AG09319 (cell line): ENCODE data around the gene SCIN.
"Not testable (repeated sequence)": the region's sequence is repeated elsewhere in the genome, so short reads cannot be mapped to it uniquely, and the experiment has no call there.

ENCODE experiments used
- DNase-seq: peaks from one replicate; pipeline ENCODE4 v3.0.0-alpha.2; 2010; ENCODE audit warnings: low read depth; ENCODE audit errors: extremely low read depth
- TF ChIP-seq, protein P1 (sequence below): IDR thresholded peaks from 2 replicates; pipeline ENCODE4 v1.5.1; 2011; ENCODE audit warnings: low read depth, mild to moderate bottlenecking, inconsistent platforms, low read length, moderate library complexity

SCIN gene

DNA sequence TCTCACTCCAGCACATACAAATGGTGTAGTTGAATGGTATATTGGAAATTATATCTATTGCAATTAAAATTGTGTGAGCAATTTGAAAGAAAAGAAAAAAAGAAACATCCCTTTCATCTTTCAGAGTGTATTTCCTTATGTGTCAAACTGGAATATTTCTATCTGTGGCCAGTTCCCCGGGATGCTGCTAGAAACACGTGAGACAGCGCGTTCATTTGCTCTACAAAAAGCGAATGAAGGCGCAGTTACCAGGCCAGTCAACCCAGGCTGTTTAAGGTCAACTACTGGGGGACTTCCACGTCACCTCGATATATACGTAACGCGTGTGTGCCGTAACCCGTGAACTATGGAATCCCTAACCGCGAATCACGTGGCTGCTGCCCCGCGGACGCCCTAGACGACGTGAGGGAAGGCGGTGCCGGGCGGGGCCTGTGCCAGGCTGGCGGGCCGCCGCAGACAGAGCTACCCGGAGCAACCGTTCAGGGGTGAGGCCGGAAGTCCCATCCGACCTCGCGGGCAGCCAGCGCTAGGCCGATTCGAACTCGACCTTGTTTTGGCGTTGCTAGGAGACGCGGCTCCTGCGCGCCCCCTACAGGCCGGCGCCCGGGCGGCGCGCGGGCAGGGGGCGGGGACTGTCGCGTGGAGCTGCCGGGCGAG, 115.8 kb downstream of the SCIN start:
- DNase-seq, result peak; percentile 69
- TF ChIP-seq, protein P1, sequence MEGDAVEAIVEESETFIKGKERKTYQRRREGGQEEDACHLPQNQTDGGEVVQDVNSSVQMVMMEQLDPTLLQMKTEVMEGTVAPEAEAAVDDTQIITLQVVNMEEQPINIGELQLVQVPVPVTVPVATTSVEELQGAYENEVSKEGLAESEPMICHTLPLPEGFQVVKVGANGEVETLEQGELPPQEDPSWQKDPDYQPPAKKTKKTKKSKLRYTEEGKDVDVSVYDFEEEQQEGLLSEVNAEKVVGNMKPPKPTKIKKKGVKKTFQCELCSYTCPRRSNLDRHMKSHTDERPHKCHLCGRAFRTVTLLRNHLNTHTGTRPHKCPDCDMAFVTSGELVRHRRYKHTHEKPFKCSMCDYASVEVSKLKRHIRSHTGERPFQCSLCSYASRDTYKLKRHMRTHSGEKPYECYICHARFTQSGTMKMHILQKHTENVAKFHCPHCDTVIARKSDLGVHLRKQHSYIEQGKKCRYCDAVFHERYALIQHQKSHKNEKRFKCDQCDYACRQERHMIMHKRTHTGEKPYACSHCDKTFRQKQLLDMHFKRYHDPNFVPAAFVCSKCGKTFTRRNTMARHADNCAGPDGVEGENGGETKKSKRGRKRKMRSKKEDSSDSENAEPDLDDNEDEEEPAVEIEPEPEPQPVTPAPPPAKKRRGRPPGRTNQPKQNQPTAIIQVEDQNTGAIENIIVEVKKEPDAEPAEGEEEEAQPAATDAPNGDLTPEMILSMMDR, result peak; percentile 53

DNA sequence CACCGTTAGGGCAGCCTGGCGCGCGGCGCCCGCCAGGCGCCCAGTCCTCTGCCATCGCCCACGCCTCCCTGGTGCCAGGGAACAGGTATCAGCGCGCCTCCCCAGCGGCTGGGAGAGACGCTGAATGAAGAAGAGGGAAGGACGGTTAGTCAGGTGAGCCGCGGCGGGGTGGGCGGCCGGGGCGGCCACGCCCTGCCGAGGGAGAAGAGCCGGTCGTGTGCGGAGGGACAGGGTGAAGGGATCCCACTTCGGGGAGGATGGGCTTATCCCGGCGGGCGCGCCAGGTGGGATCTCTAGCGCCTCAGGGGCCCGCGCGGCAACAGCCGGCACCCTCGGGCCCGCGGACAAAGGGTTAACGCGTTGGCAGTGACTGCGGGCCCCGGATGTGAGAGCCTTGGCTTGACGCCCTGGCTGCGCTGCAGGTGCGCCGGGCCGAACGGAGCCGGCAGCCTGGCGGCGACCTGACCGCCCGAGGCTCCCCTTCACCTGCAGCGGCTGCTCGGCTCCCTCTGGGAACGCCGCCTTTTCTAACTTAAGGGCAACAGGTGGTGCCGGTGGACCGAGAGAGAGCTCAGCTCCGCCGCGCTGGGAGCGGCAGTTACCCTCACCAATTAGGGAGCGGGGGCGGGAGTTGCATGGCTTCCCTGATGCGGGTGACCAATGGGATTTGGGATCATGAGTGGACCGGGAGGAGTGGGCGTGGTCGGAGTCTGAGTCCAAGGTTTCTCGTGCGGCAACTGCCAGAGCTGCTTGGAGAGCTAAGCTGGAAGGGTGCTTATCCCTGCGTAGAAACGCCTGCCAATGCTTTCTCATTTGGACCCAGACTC, 116.6 kb downstream of the SCIN start, which contains the start of gene ARL4A:
ARL4A (plus strand) TSS at position 743 of the 827 bp plus-strand sequence. CDS start 622 bp downstream, outside the sequence.
- DNase-seq, result peak; percentile 94
- TF ChIP-seq, protein P1, result peak; percentile 50

DNA sequence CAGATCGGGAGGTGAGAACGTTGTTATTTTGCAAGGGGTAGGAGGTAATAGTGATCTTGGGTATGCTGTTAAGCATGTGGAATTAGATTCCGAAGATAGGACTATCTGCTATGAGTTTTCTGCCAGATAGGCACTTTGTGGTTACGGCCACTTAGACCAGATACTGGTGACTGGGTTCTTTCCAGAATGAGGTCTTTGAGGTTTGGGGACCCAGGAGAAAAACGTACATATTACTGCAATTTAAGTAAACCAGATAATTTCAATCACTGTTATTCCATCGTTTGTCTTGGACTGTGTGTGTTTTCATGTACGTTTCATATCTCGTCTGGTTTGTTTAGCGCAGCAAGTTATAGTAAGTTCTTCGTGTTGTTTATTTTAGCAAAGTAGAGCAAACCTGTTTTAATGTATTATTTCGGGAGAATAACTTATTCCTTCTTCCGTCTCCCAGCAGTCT, 117.2 kb downstream of the SCIN start:
- TF ChIP-seq, protein P1, result no peak
- DNase-seq, result no peak

DNA sequence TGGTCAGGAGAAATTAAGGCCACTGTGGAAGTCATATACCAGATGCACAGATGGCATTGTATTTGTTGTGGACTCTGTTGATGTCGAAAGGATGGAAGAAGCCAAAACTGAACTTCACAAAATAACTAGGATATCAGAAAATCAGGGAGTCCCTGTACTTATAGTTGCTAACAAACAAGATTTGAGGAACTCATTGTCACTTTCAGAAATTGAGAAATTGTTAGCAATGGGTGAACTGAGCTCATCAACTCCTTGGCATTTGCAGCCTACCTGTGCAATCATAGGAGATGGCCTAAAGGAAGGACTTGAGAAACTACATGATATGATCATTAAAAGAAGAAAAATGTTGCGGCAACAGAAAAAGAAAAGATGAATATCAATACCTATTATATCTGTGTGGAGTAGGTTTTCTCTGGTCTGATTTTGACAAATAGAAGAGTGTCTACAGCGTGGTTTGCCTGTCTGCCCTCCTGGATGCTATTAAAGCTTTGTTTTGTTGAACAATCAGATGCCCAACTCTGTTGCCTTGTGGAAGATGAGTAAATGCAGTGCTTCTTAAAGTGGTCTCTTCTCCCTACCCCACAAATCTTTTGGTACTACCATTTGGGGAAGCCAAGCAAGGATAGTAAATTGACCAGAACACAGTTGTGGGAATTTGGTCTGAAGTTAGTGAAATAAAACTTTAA, 118.1 kb downstream of the SCIN start:
- DNase-seq, result not testable (repeated sequence)

DNA sequence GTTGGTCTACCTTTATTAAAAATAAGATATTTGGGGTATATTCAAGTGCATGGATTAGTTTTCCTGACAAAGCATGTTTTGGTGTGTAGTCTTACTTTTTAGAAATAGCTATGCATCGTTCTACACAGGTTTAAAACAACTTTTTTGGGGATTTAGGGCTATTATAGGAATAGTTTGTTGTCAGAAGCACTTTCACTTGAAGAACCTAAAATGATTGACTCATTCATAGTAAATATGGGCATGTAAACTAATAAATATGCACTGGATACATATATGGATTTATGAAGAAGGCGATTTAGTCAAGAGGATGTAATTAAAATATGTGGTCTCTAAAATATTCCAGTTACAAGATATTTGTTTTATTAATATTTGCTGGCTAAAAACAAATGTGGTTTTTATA, 118.9 kb downstream of the SCIN start:
- TF ChIP-seq, protein P1, result no peak

DNA sequence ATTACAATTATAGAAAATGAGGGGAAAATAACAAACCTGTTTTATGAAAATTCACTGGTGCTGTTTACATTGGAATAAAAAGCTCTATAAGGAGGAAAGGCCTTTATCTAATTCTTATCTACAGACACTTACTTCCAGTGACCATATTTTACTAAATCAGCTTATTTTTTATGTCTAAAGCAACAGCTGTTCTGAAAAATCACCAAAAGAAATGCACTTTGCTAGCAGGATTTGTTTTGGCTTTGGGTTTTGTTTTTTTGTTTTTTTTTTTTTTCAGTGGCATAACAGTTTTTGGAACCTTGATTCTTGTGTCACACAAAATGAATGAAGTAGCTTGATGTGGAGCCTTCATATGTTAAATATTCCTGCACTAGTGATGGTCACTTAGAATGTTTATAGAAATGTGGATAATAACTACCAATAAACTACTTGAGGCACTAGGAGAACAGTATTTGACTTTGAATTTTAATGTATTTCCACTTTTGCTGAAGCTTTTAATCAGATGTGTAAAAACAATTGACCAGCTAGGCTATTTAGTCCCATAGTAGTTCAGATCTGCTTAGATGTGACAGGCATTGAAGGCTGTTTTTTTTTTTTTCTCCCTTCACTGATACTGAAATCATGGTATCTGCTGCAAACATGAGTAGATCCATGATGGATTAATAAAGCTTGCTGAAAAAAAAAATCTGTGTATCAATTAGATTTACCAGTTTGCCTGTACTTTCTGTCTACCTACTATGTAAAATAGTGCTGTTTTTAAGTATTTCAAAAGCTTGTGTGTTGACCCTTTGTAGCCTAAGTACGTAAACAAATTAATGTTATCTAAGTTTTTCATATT, 119.7 kb downstream of the SCIN start:
- no peak for DNase-seq

More for the DNA sequence above, 118.9 kb downstream of the SCIN start:
- DNase-seq, result no peak

DNA sequence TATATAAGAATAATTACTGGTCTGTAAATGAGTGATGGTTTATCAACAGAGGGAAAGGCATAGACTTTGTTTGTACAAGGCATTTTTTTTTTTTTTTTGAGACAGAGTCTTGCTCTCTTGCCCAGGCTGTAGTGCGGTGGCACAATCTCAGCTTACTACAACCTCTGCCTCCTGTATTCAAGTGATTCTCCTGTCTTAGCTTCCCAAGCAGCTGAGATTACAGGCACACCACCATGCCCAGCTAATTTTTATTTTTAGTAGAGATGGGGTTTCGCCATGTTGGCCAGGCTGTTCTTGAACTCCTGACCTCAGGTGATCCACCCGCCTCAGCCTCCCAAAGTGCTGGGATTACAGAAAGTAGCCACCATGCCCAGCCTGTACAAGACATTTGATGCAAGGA, 120.9 kb downstream of the SCIN start:
- DNase-seq, result not testable (repeated sequence)

More for the DNA sequence above, 119.7 kb downstream of the SCIN start:
- TF ChIP-seq, protein P1, result no peak
